Amniotic epithelial cell (primary cell): ENCODE results near the gene NSD2.
"Not testable (repeated sequence)": the region's sequence is repeated elsewhere in the genome, so short reads cannot be mapped to it uniquely, and the experiment has no call there.

ENCODE experiments used
- DNase-seq: peaks from one replicate; pipeline ENCODE4 v3.0.0-alpha.2; 2010; ENCODE audit warnings: low read depth

NSD2 gene

DNA sequence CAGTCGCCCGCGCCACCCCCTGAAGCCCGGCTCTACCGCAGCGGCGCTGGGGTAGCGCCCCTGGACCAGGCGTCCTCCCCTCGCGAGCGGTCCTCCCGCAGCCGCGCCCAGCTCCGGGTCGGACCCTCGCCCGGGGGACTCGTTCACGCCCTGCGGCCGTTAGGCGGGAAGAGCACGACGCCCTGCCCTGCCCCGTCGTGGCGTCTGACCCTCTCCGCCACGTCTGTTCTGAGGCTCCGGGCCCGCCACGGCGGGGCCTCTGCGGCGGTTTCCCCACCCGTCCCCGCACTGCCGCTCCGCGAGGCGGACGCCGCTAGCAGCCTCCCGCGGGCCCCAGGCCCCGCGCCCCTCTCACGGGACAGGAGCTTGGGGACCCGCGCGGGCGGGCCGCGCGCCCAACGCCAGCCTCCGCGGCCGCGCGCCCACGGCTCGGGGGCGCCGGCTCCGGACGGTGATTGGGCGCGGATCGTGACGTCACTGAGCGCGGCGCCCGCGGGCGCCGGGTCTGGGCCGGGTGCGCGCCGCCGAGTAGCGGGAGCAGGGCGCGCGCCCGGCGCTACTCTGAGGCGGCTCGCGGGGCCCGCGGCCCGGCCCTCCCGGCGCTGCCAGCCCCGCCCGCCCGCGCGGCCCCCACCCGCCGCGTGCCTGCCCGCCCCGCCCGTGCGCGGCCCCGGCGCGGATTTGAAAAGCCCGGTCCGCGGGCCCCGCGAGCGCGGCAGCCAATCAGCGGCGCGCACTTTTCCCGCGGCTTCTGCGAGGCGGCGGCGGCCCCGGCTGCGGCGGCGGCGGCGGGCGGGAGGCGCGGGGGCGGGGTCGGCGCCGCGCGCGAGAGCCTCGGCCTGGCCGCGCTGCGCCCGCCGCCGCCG, at the start of gene NSD2:
NSD2 (plus strand) TSS at position 816 of the 866 bp plus-strand sequence. CDS start 29,262 bp downstream, outside the sequence.
- peak; percentile 81 for DNase-seq

DNA sequence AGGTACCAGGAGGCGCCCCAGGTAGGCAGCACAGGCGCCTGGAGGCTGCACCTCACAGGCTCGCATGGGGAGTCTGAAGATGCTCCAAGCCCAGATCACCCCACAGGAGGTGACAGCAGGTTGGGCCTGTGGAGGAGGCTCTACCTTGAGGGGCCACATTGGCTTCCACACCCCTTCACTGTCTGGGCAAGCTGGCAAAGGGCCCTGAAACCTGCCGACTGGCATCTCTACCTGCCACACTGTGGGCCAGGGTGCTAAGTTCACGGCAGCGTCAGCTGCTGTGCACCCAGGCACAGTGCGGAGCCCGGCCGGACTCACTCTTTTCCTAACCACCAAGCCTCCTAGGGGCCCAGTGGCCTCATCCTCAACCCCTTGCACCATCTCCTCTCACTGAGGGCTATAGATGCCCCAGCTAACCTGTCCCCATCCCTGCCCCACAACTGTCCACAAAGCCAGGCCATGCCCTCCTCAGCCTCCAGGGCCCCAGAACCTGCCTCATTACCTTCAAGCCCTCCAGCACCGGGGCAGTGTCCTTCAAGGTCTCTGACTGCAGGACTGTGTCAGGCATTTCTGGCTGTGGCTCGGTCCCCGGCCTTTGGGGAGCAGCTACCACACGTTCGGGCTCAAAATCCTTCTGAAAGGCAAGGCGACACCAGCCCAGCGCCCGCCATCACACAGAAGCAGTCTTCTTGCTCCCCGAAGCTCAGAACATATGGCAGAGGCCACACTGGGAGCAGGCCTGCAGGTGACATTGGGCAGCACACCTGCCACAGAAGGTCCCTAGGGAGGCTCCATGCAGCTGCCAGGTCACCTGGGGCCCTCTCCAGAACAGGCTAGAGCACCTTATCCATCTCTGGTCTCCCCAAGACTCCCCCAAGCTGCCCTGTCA, 49.3 kb upstream of the NSD2 start:
- no peak for DNase-seq

DNA sequence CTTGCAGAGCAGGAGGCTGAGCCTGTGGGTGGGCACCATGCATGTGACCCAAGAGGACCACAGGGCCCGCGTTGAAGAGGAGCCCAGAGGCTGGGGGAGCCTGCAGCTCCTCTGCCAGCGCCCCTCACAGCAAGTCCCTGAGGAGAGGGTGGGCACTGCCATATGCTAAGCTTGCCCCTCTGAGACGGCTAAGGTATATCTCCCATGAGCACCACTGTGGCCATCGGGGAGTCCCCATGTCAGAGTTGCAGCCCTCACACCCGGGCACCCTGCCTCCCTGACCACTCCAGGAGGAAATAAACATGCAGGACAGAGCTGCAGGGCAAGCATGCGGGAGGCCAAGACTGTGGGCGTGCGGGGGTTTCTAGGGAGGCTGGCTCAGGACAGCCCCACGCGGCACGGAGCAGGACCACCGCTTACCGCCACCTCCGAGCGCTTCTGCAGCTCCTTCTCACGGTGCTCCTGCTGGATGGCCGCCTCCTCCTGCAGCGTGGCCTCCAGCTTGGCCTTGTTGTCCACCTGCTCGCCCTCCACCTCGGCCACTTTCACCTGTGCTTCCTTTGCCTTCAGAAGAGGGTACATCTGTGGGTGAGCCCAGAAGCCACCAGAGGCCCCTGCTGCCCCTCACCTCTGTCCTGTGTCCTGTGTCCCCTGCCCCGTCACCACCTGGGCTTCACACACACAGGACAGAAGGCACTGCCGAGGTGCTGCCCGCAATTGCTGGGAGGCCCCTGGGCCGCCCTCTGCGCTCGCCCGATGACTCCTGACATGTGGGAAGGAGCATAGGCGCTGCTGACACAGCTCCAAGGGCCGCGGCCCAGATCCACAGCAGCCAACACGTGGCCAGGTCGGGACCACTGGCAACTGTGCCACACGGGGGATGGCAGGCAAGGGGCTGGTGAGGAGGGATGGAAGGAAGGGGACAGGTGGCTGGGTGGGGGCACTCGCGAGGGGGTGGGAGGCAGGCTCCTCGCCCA, 48.3 kb upstream of the NSD2 start:
- DNase-seq: no peak

GRCh38 chr4:1823545-1823932, 47.7 kb upstream of the NSD2 start:
- DNase-seq: no peak

DNA sequence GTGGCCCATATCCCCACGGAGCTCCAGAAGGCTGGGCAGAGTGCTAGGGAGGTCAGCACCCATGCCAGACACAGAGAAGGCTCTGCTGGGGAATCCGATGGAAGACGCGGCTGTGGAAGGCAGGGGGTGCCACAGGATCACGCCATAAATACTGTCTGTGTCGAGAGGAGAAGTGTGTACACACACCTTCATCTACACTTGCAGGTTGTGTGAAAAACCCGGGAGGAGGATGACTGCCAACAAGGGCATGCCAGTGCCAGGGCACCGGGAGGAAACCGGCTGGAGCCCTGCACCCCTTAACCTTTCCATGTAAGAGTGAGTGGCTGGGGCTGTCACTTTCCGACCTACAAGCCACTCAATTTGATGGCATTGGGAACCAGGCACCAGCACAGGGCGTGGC, 46.4 kb upstream of the NSD2 start:
- DNase-seq: no peak

DNA sequence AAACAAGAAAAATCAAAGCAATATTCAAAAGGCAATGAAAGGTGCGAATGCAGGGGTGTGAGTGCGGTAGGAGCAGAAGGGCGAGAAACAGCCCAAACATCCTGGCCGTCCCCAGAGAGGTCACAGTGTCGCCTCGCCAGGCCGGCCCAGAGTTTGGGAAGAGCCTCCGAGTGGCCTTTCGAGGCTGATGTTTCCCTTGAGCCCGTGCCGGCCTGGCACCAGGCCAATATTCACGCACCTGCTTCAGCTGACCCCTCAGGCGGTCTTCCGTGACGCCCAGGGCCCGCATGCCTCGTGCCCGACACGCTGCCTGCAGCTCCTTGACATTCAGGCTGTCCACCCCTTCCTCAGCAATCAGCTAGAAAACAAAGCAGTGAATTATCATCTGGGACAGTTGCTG, 45.9 kb upstream of the NSD2 start:
- no peak for DNase-seq

GRCh38 chr4:1826531-1827350, 44.5 kb upstream of the NSD2 start:
- DNase-seq: no peak

DNA sequence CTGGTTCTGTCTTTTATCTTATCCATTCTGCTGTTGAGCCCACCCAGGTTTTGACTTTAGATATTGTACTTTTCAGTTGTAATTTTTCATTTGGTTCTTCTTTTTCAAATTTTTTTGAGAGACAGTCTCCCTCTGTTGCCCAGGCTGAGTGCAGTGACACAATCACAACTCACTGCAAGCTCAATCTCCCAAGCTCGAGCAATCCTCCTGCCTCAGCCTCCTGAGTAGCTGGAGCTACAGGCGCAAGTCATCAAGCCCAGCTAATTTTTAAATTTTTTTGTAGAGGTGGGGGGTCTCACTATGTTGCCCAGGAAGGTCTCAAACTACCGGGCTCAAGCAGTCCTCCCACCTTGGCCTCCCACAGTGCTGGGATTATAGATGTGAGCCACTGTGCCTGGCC, 41.0 kb upstream of the NSD2 start:
- no peak for DNase-seq

DNA sequence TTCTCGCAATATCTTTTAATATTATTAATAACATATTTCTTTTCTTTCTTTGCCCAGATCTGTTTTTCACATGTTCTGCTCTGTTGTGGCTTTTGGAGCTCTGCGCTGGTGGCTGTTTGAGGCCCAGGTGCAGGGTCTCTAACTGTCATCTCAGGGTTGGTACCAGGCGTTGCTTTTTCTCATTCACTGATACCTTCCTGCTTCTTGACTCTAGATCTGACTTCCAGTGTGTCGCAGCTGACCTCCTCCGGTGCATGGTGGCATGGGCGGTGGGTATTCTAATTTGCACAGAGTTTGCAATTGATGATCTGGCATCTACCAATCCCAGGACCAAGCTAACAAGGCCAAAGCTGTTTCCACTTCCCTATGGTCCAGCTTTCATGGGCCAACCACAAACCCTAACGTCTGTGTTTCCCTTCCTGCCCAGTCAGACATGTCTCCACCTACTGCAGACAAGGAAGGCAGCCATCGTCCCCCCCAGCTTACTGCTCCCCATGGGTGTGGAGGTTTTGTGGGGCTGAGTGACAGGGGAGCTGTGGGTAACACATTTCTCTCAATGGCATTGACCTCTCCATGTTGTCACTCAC, 40.5 kb upstream of the NSD2 start:
- DNase-seq: no peak

DNA sequence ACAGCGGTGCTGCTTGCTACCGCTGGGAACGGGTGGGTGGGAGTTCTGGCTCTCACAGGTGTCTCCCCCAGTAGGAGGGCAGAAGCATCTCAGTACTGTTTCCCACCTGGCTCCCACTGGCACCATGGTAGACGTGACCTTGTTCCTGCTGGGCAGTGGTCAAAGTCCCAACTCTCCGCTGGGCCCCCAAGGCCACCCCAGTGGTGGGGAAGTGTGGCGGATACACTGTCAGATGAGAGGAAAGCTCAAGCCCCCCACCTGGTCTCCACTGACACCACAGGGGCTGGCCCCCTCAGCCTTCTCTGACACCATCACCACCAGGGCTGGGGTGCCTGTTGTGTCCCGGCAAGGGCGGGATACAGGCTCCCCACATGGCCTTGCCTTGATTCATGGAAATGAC, 39.9 kb upstream of the NSD2 start:
- no peak for DNase-seq

DNA sequence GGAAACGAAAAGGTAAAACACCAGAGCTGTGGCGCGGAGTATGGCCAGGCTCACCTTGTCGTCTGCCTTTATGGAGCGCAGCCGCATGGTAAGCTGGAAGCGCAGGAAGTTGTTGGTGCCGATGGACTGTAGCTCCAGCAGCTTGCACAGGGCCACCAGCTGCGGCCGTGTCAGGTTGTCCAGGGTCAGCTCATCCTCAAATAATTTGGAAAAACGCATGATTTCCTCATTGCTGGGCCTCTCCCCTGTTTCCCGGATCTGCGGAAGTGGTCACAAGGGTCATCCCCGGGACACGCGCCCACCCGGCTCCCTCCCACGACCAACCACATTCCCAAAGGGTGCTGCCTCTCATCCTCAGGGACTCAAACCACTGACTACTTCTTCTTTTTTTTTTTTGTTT, 38.5 kb upstream of the NSD2 start:
- DNase-seq: no peak

GRCh38 chr4:1833307-1834046, 37.7 kb upstream of the NSD2 start:
- no peak for DNase-seq

- DNase-seq: peak; percentile 82
These were observed 37.0 kb upstream of the NSD2 start for GRCh38 chr4:1834047-1834775.

DNA sequence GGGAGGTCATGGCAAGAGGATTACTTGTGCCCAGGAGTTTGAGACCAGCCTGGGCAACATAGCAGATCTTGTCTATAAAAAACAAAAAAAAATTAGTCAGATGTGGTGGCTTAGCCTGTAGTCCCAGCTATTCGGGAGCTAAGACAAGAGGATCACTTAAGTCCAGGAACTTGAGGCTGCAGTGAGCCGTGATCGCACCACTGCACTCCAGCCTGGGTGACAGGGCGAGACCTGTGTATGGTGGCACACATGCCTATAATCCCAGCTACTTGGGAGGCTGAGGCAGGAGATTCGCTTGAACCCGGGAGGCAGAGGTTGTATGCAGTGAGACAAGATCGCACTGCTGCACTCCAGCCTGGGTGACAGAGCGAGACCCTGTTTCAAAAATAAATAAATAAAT, 35.4 kb upstream of the NSD2 start:
- not testable (repeated sequence) for DNase-seq

DNA sequence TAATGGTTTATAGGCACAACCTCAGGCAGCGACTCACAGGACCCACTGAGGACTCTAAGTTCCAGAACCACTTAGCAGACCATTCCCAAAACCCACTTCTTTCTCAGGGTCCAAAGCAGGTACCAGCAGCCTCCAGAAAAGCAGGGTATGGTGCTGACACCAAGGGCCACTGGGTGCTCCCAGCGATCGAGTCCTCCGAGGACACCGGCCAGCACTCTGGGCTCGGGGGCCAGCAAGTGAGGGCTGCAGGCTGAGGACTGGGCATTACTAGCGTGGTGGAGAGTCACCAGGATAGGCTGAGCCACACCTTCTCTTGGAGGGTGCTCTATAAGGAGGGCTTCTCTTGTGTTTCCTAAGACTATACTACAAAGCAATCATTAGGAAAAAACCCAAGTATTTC, 34.5 kb upstream of the NSD2 start:
- DNase-seq: no peak

DNA sequence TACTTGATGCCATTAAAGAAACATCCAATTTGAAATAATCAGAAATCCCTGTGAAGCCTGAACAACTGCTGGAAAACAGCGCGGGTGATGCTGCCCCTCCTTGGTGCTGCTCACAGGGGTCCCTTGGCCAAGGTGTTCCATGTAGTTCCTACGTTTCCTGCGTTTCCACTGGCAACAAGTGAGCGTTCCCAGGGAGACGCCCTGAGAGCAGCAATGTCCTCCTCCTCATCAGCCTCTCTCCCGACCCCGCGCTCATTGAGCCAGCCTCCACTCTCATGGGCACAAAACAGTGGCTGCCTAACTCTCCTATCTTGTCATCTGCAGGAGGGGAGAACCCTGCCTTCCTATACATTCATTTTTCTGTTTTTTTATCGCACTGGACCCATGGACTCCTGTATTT, 34.1 kb upstream of the NSD2 start:
- no peak for DNase-seq

- no peak for DNase-seq
These were observed 31.9 kb upstream of the NSD2 start for GRCh38 chr4:1839282-1839681.

DNA sequence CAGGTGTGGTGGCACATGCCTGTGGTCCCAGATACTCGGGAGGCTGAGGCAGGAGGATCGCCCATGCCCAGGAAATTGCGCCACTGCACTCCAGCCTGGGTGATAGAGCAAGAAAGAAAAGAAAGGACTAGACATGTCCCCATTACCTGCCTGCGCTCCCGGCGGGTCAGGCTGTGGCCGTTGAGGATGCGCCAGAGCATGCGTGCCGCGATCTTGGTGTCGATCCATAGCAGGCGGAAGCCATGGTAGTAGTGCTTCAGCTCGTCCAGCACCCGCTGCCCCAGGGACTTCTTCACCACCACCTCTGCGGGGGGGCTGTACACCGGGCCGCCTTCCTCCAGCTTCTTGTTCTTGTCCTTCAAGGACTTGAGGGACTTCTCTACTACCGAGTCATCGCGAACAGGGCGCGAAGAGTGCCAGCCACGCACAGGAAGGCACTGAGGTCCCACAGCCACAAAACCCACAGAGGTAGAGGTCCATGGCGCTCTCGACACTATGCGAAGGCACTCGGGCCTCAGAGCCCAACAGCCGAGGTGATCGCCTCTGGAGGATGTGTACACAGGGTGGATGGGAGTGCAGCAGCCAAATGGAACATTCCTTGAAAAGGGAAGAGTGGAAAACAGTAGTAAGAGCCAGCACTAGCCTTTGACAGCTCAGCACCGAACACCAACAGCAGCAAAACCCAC, 29.8 kb upstream of the NSD2 start:
- no peak for DNase-seq

DNA sequence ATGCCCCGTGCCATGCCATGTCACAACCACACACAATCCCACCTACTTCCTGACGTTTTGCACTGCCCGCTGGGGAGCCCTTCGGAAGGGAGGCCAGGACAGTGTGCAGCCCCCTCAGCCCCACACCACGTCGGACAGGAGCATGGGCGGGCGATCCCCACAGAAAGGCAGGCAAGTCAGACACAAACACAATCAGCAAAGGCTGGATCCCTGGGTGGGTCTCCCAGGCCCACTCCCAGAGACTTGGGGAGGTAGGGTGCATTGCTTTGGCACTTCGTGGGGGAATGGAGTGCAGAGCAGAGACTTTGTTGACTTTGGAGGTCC, 29.3 kb upstream of the NSD2 start:
- no peak for DNase-seq
